ENCODE measurements around the gene ARG1. TPM values are rescaled to one million over a fixed set of nuclear protein-coding genes. Genes with fewer than 3 reads are reported as not detected.

The ARG1 gene
- polyA plus RNA-seq, 1 of the 3 experiments (the other 2 are of a cell fraction) = not detected

DNA sequence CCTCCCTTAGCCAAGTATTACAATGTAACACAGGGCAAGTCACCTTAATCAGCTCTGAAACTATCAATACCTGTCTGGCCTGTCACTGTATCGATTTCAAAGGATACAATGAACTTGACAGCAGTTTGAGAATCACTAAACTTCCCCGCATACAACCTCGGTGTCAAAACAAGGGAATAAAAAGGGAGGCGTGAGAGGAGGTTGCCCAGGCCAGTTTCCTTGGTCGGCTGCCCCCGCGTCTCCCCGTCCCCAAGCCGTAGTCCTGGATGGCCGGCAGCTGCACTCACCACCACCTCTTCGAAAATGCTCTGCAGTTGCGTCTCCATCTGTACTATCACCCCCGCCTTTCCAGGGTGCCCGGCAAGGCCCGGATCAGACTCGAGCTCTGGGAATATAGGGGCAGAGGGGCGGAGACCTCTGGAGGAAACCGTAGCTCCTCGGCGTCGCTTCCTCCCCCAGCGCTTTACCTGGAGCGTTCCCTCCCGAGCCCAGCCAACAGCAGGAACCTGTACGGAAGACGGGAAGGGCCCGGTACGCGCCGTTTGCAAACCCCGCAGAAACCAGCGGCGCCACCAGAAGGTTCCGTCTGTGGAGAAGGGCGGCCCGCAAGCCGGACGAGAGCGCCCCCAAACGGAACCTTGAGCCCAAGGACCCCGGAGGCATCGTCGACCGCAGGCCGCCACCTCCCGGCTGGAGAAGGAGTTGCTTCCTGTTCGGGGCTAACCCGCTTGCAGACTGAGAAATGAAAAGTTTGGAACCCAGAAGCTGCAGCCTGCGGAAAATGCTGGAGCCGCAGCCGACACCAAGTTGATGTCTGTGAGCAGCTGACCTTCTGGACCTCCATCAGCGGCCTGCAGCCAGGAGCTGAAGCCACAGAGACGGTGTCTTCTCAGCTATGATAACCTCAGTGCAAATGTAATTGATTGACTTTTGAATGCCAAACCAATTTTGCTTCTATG lies 55.0 kb downstream of the ARG1 start, which contains the start of gene MED23:
TSS of gene MED23 (minus strand) at position 519 of the 959 bp plus-strand sequence. CDS start at position 326, 193 bp downstream.
- Histone ChIP-seq H3F3A (replicated peaks; ENCODE audit: insufficient read depth) (peaks cover 7% of the 10 kb centered on the region), H3K27ac (ENCODE audit: low read depth in 2 of 2, low read length in 1 of 2) (peak within 1 kb of the TSS; percentile 47 to 82; a peak in 3 of 4 replicates), H3K9me3 (no peaks in the 10 kb centered on the region), H3K36me3 (replicated peaks in 1 of 2; ENCODE audit: control insufficient read depth in 1 of 2, insufficient read depth in 2 of 2, low read length in 1 of 2) (peaks cover 27 to 32% of the 10 kb centered on the region in 2 experiments), H4K20me1 (ENCODE audit: insufficient read depth) (no peaks in the 10 kb centered on the region), H3K9me2 (no peaks in the 10 kb centered on the region), H3K4me2 (peak within 1 kb of the TSS; percentile 76), H3K79me2 (ENCODE audit: insufficient read depth) (peaks cover 18% of the 10 kb centered on the region), H3K4me1 (ENCODE audit: control insufficient read depth in 1 of 2, insufficient read depth in 2 of 2, low read depth in 1 of 2, low read length in 1 of 2) (peaks cover 0 to 9% of the 10 kb centered on the region in 2 experiments; a peak in 2 of 4 replicates), H3K9ac (peak within 1 kb of the TSS; percentile 78), H2AFZ (ENCODE audit: low read depth) (peak within 1 kb of the TSS; percentile 92), H3K27me3 (ENCODE audit: insufficient read depth) (no peaks in the 10 kb centered on the region; the same call in 1 of the 2 replicates), H3K4me3 (ENCODE audit: low read depth in 2 of 2, low read length in 1 of 2) (peak within 1 kb of the TSS; percentile 85 to 96)
- WGBS (ENCODE audit: low lambda C conversion rate) = 2% methylated on average over 25 of the region's 53 CpGs
- peak; percentile 88 for DNase-seq
- ChIA-PET POLR2A (interaction anchor here (0.7 to 1.0 kb wide), 2 partner anchors 9 to 743 kb away, joined by 3 read pairs; no protein-coding TSS in a partner anchor), CTCF (interaction anchor here (0.5 to 4.1 kb wide), 60 partner anchors 9 to 1779 kb away, joined by 3 to 60 read pairs (median 4); partner anchors contain the start of gene ENPP3)
- peak; percentile 14; the same call in 1 of the 2 replicates for TF ChIP-seq NFIC (IDR thresholded peaks at IDR 0.05; ENCODE audit: borderline replicate concordance)
- TF ChIP-seq FOXM1 (IDR thresholded peaks at IDR 0.05; ENCODE audit: low read depth) = no peak
- TF ChIP-seq, protein P1, sequence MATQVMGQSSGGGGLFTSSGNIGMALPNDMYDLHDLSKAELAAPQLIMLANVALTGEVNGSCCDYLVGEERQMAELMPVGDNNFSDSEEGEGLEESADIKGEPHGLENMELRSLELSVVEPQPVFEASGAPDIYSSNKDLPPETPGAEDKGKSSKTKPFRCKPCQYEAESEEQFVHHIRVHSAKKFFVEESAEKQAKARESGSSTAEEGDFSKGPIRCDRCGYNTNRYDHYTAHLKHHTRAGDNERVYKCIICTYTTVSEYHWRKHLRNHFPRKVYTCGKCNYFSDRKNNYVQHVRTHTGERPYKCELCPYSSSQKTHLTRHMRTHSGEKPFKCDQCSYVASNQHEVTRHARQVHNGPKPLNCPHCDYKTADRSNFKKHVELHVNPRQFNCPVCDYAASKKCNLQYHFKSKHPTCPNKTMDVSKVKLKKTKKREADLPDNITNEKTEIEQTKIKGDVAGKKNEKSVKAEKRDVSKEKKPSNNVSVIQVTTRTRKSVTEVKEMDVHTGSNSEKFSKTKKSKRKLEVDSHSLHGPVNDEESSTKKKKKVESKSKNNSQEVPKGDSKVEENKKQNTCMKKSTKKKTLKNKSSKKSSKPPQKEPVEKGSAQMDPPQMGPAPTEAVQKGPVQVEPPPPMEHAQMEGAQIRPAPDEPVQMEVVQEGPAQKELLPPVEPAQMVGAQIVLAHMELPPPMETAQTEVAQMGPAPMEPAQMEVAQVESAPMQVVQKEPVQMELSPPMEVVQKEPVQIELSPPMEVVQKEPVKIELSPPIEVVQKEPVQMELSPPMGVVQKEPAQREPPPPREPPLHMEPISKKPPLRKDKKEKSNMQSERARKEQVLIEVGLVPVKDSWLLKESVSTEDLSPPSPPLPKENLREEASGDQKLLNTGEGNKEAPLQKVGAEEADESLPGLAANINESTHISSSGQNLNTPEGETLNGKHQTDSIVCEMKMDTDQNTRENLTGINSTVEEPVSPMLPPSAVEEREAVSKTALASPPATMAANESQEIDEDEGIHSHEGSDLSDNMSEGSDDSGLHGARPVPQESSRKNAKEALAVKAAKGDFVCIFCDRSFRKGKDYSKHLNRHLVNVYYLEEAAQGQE (IDR thresholded peaks at IDR 0.05; ENCODE audit: low read depth, low read length) = peak; percentile 73
- peak; percentile 67 for TF ChIP-seq MXI1 (IDR thresholded peaks at IDR 0.05; ENCODE audit: low read depth, low read length)
- TF ChIP-seq, protein P2, sequence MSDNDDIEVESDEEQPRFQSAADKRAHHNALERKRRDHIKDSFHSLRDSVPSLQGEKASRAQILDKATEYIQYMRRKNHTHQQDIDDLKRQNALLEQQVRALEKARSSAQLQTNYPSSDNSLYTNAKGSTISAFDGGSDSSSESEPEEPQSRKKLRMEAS (IDR thresholded peaks at IDR 0.05; ENCODE audit: low read depth) = peak; percentile 84
- no peak for TF ChIP-seq EZH2phosphoT487 (IDR thresholded peaks at IDR 0.05; ENCODE audit: borderline replicate concordance, low read depth)
- TF ChIP-seq YY1 (IDR thresholded peaks at IDR 0.05; ENCODE audit: low read depth) = peak; percentile 71; the same call in 1 of the 2 replicates
- TF ChIP-seq, protein P3, sequence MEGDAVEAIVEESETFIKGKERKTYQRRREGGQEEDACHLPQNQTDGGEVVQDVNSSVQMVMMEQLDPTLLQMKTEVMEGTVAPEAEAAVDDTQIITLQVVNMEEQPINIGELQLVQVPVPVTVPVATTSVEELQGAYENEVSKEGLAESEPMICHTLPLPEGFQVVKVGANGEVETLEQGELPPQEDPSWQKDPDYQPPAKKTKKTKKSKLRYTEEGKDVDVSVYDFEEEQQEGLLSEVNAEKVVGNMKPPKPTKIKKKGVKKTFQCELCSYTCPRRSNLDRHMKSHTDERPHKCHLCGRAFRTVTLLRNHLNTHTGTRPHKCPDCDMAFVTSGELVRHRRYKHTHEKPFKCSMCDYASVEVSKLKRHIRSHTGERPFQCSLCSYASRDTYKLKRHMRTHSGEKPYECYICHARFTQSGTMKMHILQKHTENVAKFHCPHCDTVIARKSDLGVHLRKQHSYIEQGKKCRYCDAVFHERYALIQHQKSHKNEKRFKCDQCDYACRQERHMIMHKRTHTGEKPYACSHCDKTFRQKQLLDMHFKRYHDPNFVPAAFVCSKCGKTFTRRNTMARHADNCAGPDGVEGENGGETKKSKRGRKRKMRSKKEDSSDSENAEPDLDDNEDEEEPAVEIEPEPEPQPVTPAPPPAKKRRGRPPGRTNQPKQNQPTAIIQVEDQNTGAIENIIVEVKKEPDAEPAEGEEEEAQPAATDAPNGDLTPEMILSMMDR (IDR thresholded peaks at IDR 0.05) = peak; percentile 98
- peak; percentile 94 for TF ChIP-seq TAF1 (IDR thresholded peaks at IDR 0.05; ENCODE audit: borderline replicate concordance, low read depth, low read length)
- TF ChIP-seq SMC3 (IDR thresholded peaks at IDR 0.05; ENCODE audit: low read depth, low read length) = peak; percentile 85
- TF ChIP-seq POLR2AphosphoS5 (IDR thresholded peaks at IDR 0.05; ENCODE audit: low read depth, low read length) = peak; percentile 88
- no peak for TF ChIP-seq TEAD4 (IDR thresholded peaks at IDR 0.05; ENCODE audit: borderline replicate concordance, insufficient read depth)
- 0 out of 2 replicates have a peak, but pooled peaks have one; percentile 41 for TF ChIP-seq FOXJ3 (CRISPR knock-in tag; IDR thresholded peaks at IDR 0.05)
- TF ChIP-seq RAD21 (IDR thresholded peaks at IDR 0.05; ENCODE audit: low read length) = peak; percentile 74
- peak in 1 of 2 experiments; percentile 64; a peak in 1 of 4 replicates for TF ChIP-seq EP300 (IDR thresholded peaks at IDR 0.05; ENCODE audit: borderline replicate concordance in 1 of 2, low read depth in 1 of 2, low read length in 1 of 2)
- TF ChIP-seq RXRA (IDR thresholded peaks at IDR 0.05; ENCODE audit: borderline replicate concordance, low read depth) = no peak
- 0 out of 2 replicates have a peak, but pooled peaks have one; percentile 43 for TF ChIP-seq RFX5 (IDR thresholded peaks at IDR 0.05; ENCODE audit: low read length)
- TF ChIP-seq ELF1 (IDR thresholded peaks at IDR 0.05) = peak; percentile 87
- TF ChIP-seq, protein P4, sequence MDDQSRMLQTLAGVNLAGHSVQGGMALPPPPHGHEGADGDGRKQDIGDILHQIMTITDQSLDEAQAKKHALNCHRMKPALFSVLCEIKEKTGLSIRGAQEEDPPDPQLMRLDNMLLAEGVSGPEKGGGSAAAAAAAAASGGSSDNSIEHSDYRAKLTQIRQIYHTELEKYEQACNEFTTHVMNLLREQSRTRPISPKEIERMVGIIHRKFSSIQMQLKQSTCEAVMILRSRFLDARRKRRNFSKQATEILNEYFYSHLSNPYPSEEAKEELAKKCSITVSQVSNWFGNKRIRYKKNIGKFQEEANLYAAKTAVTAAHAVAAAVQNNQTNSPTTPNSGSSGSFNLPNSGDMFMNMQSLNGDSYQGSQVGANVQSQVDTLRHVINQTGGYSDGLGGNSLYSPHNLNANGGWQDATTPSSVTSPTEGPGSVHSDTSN (IDR thresholded peaks at IDR 0.05) = peak; percentile 45
- peak; percentile 39; the same call in 1 of the 2 replicates for TF ChIP-seq TCF12 (IDR thresholded peaks at IDR 0.05)
- TF ChIP-seq, protein P5, sequence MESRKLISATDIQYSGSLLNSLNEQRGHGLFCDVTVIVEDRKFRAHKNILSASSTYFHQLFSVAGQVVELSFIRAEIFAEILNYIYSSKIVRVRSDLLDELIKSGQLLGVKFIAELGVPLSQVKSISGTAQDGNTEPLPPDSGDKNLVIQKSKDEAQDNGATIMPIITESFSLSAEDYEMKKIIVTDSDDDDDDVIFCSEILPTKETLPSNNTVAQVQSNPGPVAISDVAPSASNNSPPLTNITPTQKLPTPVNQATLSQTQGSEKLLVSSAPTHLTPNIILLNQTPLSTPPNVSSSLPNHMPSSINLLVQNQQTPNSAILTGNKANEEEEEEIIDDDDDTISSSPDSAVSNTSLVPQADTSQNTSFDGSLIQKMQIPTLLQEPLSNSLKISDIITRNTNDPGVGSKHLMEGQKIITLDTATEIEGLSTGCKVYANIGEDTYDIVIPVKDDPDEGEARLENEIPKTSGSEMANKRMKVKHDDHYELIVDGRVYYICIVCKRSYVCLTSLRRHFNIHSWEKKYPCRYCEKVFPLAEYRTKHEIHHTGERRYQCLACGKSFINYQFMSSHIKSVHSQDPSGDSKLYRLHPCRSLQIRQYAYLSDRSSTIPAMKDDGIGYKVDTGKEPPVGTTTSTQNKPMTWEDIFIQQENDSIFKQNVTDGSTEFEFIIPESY (IDR thresholded peaks at IDR 0.05; ENCODE audit: borderline replicate concordance, low read depth) = peak; percentile 84; the same call in 1 of the 2 replicates
